HG03135 (cell line): ENCODE measurements around the gene CTTNBP2.

ENCODE experiments used
- ATAC-seq: cut with Tn5 transposase; IDR thresholded peaks from one replicate; pipeline ENCODE4 v1.9.1; 2021; ENCODE audit warnings: mild to moderate bottlenecking, moderate library complexity; ENCODE audit not compliant: unreplicated experiment

The CTTNBP2 gene

GRCh38 chr7:117824592-117824991 is 48.6 kb downstream of the CTTNBP2 start:
- ATAC-seq: no peak

- no peak for ATAC-seq
Measured at GRCh38 chr7:117819558-117819957, 53.7 kb downstream of the CTTNBP2 start.

- no peak for ATAC-seq
Measured at GRCh38 chr7:117818232-117818631, 55.0 kb downstream of the CTTNBP2 start.

GRCh38 chr7:117816727-117817126 is 56.5 kb downstream of the CTTNBP2 start:
- ATAC-seq: no peak

GRCh38 chr7:117811696-117812095 is 61.5 kb downstream of the CTTNBP2 start:
- no peak for ATAC-seq

- no peak for ATAC-seq
Measured at GRCh38 chr7:117810642-117811512, 62.4 kb downstream of the CTTNBP2 start.

GRCh38 chr7:117809958-117810357 is 63.3 kb downstream of the CTTNBP2 start:
- no peak for ATAC-seq

- ATAC-seq: no peak
Measured at GRCh38 chr7:117808910-117809705, 64.1 kb downstream of the CTTNBP2 start.

- ATAC-seq: no peak
Measured at GRCh38 chr7:117808341-117808757, 64.9 kb downstream of the CTTNBP2 start.

GRCh38 chr7:117807676-117808075 is 65.6 kb downstream of the CTTNBP2 start:
- no peak for ATAC-seq

- ATAC-seq: no peak
Measured at GRCh38 chr7:117806011-117806410, 67.2 kb downstream of the CTTNBP2 start.

- no peak for ATAC-seq
Measured at GRCh38 chr7:117805241-117805640, 68.0 kb downstream of the CTTNBP2 start.

- no peak for ATAC-seq
Measured at GRCh38 chr7:117803476-117803875, 69.8 kb downstream of the CTTNBP2 start.

GRCh38 chr7:117802660-117803059 is 70.6 kb downstream of the CTTNBP2 start:
- ATAC-seq: no peak

GRCh38 chr7:117800841-117801240 is 72.4 kb downstream of the CTTNBP2 start:
- ATAC-seq: no peak

GRCh38 chr7:117800406-117800805 is 72.8 kb downstream of the CTTNBP2 start:
- ATAC-seq: no peak

- no peak for ATAC-seq
Measured at GRCh38 chr7:117796889-117797288, 76.4 kb downstream of the CTTNBP2 start.

- no peak for ATAC-seq
Measured at GRCh38 chr7:117793976-117794375, 79.3 kb downstream of the CTTNBP2 start.

- ATAC-seq: no peak
Measured at GRCh38 chr7:117793521-117793920, 79.7 kb downstream of the CTTNBP2 start.

GRCh38 chr7:117791877-117792780 is 81.1 kb downstream of the CTTNBP2 start:
- peak; percentile 65 for ATAC-seq

- ATAC-seq: no peak
Measured at GRCh38 chr7:117790731-117791130, 82.5 kb downstream of the CTTNBP2 start.
